Measurements from ENCODE around the gene VAV2.

Gene VAV2

DNA sequence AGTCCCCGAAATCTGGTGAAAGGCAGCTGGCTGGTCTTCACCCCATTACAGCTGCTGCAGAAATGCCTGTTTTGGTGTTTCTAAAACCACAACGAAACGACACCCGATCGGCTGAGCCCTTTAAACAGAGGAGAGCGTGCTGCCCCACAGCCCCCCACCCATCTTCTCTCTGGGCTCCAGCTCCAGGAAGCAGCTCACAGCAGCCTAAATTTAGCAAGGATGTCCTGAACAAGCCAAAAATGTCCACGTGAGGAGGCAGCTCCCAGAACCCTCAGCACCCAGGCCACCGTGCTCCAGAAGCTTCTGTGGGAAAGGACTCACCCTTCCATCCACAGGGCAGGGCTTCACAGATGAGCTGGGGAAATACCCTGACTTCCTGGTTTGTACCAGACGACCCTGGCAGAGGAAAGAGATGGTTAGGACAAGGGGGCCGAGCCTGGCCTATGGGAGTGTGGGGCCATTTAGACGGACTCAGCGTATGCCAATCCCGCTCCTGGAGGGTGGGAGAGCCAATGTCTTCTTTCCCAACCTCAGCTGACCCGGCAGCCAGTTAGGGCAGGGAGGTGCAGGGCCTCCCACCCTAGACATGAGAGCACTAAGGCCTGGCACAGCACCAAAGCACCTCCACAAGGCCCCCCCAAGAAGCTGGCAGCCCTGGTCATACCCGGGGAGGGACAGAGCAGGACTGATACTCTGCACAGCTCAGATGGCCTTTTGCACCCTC, 214.9 kb downstream of the VAV2 start:
- H3K27ac ChIP-seq = no peak overlapping the region
- TF ChIP-seq ZFX (IDR thresholded peaks at IDR 0.05) = no peak
- TF ChIP-seq, protein P1, sequence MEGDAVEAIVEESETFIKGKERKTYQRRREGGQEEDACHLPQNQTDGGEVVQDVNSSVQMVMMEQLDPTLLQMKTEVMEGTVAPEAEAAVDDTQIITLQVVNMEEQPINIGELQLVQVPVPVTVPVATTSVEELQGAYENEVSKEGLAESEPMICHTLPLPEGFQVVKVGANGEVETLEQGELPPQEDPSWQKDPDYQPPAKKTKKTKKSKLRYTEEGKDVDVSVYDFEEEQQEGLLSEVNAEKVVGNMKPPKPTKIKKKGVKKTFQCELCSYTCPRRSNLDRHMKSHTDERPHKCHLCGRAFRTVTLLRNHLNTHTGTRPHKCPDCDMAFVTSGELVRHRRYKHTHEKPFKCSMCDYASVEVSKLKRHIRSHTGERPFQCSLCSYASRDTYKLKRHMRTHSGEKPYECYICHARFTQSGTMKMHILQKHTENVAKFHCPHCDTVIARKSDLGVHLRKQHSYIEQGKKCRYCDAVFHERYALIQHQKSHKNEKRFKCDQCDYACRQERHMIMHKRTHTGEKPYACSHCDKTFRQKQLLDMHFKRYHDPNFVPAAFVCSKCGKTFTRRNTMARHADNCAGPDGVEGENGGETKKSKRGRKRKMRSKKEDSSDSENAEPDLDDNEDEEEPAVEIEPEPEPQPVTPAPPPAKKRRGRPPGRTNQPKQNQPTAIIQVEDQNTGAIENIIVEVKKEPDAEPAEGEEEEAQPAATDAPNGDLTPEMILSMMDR (conservative IDR thresholded peaks at IDR 0.05) = no peak

DNA sequence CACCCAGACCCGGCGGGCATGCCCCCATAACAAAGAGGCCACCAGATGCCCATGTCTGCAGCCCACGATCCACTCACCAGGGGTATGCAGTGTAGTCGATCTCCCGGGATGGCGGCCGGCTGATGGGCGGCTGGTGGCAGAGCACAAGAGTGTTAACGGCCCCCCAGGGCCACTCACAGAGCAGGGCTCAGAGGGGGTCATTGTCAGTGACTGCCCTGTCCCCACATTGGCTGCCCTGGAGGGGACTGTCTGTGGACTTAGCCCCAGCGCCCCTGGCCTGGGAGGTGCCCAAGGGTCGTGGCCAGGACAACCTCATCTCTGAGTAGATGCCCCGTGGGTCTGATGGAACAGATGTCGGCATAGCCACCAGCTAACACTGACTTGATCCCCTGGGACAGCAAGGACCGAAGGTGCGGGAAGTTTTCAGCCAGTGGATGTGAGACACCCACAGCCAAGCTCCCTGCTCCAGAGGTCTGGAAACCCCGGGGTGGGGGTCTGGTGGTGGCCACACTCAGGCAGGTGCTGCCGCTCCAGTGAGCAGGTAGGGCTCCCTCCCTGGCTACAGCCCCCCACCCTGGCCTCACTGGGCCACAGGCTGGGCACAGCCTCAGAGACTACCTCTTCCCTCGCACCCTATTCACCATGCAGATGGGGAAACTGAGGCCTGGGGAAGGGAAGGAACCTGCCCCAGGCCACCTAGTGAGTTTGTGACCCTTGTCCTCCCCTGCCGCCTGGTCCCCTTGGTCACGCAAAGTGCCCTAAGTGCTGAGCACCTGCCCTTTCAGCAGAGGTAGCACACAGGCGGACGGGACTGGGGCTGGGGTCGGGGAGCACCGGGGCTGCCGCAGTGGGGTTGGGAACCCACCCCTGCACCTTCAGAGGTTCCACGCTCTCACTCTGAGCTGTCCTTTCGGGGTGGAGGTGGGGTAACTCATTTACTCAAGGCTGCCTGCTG, 215.9 kb downstream of the VAV2 start:
- TF ChIP-seq ZFX (IDR thresholded peaks at IDR 0.05) = no peak
- TF ChIP-seq, protein P1 (conservative IDR thresholded peaks at IDR 0.05) = no peak
- H3K27ac ChIP-seq = no peak overlapping the region

DNA sequence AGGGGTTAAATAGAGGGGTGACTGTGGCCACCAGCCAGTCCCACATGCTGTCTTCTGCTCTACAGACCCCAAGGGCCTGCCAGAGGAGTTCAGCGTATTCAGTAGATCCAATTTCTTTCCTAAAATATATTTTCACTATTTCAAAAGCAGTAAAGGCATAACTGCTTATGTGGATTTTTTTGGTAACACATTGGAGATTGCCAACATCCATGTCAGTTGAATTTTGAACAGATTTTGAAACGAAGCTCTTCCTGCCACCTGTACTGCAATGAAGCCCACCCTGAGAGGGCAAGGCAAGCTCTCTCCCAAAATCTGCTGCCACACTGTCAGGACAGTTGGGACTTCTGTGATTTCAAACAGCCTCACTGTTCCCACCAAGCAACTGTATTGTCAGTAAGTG, 216.8 kb downstream of the VAV2 start:
- TF ChIP-seq ZFX (IDR thresholded peaks at IDR 0.05) = no peak
- TF ChIP-seq, protein P1 (conservative IDR thresholded peaks at IDR 0.05) = no peak
- H3K27ac ChIP-seq = no peak overlapping the region

DNA sequence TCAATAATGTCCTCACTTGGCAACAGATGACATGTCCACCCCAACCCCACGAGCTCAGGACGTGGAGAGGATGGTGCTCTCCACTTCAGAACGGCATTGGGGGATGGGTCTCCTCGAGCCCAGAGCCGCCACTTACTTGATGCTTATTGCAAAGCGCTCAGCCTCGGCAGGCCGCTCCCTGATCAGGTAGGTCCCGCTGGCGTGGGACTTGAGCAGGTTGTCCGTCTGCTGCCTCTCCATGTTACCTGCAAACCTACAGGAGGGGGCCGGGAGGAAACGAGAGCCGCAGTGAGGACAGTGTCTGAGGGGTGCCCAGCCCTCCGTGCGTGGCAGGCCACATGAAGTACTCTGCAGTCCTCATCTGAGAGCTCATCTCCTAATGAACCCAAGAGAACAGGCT, 217.3 kb downstream of the VAV2 start:
- H3K27ac ChIP-seq = no peak overlapping the region
- TF ChIP-seq, protein P1 (conservative IDR thresholded peaks at IDR 0.05) = no peak
- TF ChIP-seq ZFX (IDR thresholded peaks at IDR 0.05) = no peak

DNA sequence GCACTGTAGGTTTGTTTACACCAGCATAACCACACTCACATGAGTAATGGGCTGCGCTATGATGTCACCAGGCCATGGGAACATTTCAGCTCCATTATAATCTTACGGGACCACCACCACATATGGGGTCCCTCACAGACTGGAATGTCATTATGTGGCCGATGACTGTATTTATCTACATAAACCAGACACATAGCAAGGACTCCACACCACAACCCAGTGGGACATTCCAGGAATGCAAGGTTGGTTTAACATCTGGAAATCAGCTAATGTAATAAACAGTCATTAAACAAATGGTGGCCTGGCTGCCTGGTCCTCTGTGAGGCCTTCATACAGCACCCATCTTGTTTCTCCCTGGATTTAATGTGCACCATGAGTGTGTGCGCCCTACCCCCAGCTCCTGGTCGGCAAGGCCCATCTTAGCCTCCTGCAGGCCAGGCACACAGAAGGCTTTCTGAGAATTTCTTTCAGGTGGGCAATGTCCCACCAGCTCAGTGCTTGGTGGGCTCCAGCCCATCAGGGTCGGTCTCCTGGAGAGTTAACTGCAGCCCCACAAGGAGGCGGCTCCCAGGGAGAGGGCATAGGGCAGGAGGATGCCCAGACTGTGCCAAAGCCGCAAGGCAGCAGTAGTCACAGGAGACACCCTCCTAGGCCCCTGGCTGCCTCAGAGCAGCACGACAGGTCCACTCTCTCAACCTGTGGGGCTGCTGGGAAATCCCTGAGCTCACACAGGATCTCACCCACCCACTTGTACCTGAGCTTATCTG, 218.1 kb downstream of the VAV2 start:
- H3K27ac ChIP-seq = no peak overlapping the region
- TF ChIP-seq, protein P1 (conservative IDR thresholded peaks at IDR 0.05) = no peak
- TF ChIP-seq ZFX (IDR thresholded peaks at IDR 0.05) = no peak

DNA sequence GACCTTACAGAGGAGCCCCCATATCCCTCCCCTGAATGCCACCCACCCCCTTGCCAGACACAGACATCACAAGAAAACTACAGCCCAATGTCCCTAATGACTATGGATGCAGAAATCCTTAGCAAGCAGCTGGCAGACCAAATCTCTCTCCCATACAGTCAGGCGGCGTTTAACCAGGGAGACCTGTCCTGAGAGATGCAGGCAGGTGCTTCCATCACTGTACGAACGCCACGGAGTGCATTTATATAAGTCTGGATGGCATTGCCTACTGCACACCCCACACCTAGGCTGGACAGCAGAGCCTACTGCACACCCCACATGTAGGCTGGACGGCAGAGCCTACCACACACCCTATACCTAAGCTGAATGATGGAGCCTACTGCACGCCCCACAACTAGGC, 219.5 kb downstream of the VAV2 start:
- TF ChIP-seq, protein P1 (conservative IDR thresholded peaks at IDR 0.05) = no peak
- no peak for TF ChIP-seq ZFX (IDR thresholded peaks at IDR 0.05)
- H3K27ac ChIP-seq = no peak overlapping the region

Measured in C4-2B (cell line).